ENCODE data around the gene ZNF493.

The ZNF493 gene

GRCh38 chr19:21396893-21397572, at the start of gene ZNF493:
ZNF493 (plus strand) TSS chr19:21397133; CDS start chr19:21397238, 105 bp downstream.
- peak; percentile 96 for DNase-seq

GRCh38 chr19:21352830-21353229, 44.1 kb upstream of the ZNF493 start:
- no peak for DNase-seq

DNA sequence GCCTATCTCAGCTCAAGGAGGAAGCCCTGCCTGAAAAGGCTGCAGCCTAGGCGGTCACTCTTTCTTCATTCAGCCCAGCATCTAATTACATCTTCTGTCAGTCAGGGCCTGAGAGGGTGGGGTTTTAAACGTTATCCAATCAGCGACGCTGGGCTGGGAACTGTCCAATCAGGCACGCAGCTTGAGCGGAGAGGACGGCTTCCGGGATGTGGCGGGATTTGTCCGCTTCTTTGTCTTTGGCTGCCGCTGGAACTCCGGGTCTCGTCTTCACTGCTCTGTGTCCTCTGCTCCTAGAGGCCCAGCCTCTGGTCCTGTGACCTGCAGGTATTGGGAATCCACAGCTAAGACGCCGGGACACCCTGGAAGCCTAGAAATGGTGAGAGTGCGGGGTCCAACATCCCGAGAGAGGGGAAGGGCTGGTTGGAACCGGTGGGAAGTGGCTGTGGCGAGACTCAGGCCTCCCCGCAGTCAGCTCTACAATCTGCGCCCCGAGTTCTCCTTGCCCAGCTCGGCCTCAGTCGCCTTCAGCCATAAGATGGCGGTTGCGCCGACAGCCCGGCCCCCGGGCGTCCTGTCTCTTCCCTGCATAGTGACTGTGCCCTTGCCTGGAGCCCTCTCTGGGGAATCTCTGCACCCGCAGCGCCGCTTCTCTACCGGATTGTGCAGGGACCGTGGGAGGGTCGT, 38.0 kb upstream of the ZNF493 start, which contains the start of gene ZNF738:
Gene ZNF738 (plus strand): TSS at position 233 of the 684 bp plus-strand sequence. CDS start 141 bp downstream, at position 374.
- DNase-seq, result peak; percentile 95

DNA sequence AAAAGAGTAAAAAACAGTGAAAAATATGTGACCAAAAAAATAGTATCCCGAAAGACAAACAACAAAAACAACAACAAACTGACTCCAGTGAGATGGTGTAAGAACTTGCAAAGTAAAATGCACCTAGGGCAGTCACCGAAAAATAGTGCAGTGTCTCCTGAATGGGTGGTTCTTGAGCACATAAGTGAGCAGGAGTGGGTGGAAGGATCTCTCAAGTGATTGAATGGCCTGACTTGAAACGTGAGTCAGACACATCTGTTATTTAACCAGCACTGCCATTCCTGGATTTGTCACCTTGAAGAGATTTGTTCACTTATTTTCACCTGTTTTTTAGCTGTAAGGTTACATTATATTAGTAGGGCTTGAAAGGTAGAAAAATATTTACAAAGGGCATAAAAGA, 34.6 kb upstream of the ZNF493 start:
- DNase-seq, result no peak

- no peak for DNase-seq
Measured at GRCh38 chr19:21383980-21384582, 12.9 kb upstream of the ZNF493 start.

- DNase-seq, result no peak
Measured at GRCh38 chr19:21396121-21396520, 812 bp upstream of the ZNF493 start.

- DNase-seq, result no peak
Measured at GRCh38 chr19:21398851-21399250, 1.9 kb downstream of the ZNF493 start.

DNA sequence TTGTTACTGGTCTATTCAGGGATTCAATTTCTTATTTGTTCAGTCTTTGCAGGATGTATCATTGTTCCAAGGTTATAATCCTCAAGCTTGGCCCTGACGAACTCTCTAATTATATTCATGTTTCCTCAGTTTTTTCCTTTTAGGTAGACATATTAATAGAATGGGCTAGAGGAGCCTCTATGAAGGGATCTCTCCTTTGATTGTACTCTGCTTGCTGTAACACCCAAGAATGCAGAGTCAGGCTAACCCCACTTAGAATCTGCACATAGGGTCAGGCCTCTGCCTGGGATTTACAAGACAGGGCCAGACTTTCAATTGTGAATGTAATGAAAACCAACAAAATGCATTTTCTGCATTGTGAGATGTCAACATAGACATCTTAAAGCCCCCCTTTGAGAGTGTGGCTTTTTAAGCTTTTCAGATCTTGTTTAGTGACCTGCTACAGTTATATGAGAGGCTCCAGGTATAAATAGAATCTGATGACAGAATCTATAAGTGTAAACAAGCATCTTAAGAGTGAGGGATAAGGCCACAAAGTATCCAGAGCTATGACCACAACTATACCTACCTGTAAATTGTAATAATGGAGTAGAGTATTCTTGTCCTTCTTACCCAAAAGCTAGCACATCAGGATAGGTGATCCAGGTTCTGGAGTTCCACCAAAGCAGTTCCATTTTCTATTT, 5.5 kb downstream of the ZNF493 start:
- DNase-seq, result no peak

GRCh38 chr19:21410166-21410565, 13.2 kb downstream of the ZNF493 start:
- no peak for DNase-seq

DNA sequence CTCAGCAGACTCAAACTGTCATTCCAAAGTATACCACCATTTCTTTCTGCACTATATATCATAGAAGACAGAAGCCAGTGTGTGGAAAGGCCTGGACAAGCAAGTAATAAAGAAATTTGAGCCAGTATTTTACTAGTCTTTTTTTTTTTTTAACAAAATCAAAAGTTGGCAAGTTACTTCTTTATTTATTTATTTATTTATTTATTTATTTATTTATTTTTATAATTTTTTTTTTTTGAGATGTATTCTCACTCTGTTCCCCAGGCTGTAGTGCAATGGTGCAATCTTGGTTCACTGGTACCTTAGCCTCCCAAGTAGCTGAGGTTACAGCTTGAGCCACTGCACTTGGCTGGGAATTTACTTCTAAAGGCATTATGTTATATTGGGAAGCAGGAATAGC, 25.3 kb downstream of the ZNF493 start:
- no peak for DNase-seq

GRCh38 chr19:21423057-21424041, 26.4 kb downstream of the ZNF493 start:
- DNase-seq, result no peak

- DNase-seq, result no peak
Measured at GRCh38 chr19:21430675-21431074, 33.7 kb downstream of the ZNF493 start.

GRCh38 chr19:21432590-21432989, 35.7 kb downstream of the ZNF493 start:
- DNase-seq, result no peak

DNA sequence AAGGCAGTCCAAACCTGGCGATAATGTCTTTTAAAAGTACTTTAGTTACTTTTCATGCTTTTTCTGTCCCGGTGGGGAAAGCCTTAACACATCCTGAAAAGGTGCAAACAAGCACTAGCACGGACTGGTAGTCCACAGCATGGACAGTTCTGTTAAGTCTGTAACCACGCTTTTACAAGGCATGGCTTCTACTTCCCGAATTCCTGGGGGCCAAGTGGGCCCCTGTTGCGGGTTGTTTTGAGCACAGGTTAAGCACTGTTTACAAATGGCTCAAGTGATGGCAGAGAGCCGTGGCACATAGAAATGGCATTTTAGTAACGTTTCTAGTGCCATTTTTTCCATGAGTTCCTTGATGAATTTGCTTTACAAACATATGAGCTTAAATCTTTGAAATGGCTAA, 37.6 kb downstream of the ZNF493 start:
- no peak for DNase-seq

- DNase-seq, result no peak
Measured at GRCh38 chr19:21434967-21435544, 38.1 kb downstream of the ZNF493 start.

DNA sequence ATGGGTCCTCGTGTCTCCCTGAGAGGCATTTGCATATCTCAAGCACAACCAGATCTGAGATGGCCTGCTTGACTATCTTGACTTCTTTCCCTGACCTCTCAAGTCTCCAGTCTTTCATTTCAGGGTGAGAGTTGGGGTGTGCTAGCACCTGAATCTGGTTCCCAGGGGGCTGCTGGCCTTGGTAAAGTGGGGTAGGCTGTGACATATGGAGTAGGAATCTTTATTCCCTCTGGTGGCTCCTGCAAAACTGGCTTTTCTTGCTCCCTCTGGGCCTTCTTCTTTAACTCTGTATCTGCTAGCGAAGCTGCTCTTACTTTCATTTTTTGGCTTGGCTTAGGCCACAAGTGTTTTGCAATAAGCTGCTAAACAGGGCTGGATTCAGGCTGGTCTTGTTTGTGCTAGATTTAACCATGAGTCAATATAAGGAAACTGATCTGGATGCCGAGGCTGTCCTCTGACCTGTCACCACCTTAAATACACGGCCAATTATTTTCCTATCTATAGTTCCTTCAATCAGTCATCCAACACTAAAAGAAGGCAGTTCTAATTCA, 42.3 kb downstream of the ZNF493 start:
- DNase-seq, result no peak

DNA sequence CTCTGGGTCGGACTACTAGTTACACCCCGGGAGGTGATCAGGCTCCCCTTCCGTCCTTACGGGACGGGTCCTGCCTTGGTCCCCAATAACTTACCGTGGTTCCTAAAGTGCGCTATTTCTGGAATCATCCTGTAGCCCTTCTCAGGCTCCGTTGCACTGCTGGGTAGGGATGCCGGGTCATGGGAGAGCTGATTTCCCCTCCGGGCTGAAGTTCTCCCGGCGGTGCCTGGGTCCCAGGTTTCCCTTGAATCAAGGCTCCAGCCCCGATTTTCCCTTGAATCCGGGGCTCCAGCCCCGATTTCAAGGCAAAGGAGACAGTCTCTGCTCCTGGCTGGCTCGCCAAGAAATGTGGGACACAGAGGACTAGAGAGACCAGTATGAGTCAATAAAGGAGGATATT, 43.4 kb downstream of the ZNF493 start:
- DNase-seq, result no peak

DNA sequence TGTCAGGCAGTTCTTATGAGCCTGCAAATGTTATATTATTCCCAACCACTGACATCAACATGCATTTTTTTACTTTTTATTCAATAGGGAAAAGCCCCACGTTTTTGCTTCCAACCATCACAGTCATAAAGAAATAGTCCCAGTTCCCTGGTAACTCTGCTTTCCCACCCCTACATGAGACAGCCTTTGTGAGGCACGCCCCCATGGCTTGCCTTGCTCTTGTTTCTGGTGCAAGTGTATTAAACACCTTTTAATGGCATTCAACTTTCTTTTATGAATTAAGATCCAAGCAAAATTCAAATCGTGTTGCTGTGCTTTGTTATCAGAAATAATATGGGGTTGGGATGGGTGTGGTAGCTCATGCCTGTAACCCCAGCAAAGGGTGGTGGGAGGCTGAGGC, 54.3 kb downstream of the ZNF493 start:
- DNase-seq, result no peak

- DNase-seq, result no peak
Measured at GRCh38 chr19:21454901-21455300, 58.0 kb downstream of the ZNF493 start.

- no peak for DNase-seq
Measured at GRCh38 chr19:21460686-21461085, 63.8 kb downstream of the ZNF493 start.

GRCh38 chr19:21462540-21462939, 65.6 kb downstream of the ZNF493 start:
- DNase-seq, result no peak
